Measurements from ENCODE around the gene ORM1. TPM values are rescaled to one million over a fixed set of nuclear protein-coding genes. Genes with fewer than 3 reads are reported as not detected.

The ORM1 gene
- total RNA-seq, 1 experiment from 2014 or later = 27.5 TPM

DNA sequence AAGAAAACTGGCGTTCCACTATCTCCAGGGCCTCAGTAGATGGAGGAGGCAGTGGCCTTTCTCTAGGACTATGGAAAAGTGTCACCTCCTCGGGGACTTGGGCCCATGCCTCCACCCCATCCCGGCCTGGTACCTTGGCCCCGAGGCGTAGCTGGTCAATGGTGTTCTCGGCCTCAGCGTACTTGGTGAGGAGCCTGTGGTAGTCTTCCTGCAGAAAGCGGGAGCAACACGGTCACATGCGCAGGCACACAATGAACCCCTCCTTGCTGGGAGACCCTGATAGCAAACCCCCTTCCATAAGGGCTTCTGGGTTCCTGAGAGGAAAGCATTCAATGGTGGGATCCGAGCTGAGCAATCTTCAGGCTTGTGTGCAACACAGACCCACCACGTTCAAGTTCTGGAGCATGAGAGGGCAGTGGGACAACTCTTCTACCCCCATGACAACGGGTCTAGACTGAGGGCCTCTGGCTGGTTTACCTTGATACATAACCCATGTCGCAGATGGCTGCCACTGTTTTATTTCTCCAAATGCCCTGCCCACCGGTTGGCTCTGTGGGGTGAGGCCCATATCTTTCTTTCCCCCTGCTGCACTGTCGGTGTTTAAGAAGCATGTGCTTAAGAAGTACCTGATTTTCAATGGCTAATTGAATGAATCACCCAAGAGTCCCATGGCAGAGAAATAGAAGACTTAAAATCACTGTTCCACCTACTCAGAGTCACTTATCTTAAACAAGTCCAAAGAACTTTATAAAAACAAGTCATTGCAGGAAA lies 51.2 kb downstream of the ORM1 start:
- Histone ChIP-seq H3K4me3 (ENCODE audit: low read depth, low read length) (no peak overlapping the region), H3K4me1 (no peaks in the 10 kb centered on the region), H3K36me3 (ENCODE audit: control insufficient read depth, insufficient read depth, low read length) (no peaks in the 10 kb centered on the region), H3K9me3 (no peaks in the 10 kb centered on the region), H3K27me3 (replicated peaks; ENCODE audit: control insufficient read depth, insufficient read depth, low read length) (no peaks in the 10 kb centered on the region)
- peaks cover 6% of the 10 kb centered on the region for H3K36me3 Mint-ChIP-seq (ENCODE audit: insufficient read depth, unreplicated experiment)
- TF ChIP-seq, protein P1, sequence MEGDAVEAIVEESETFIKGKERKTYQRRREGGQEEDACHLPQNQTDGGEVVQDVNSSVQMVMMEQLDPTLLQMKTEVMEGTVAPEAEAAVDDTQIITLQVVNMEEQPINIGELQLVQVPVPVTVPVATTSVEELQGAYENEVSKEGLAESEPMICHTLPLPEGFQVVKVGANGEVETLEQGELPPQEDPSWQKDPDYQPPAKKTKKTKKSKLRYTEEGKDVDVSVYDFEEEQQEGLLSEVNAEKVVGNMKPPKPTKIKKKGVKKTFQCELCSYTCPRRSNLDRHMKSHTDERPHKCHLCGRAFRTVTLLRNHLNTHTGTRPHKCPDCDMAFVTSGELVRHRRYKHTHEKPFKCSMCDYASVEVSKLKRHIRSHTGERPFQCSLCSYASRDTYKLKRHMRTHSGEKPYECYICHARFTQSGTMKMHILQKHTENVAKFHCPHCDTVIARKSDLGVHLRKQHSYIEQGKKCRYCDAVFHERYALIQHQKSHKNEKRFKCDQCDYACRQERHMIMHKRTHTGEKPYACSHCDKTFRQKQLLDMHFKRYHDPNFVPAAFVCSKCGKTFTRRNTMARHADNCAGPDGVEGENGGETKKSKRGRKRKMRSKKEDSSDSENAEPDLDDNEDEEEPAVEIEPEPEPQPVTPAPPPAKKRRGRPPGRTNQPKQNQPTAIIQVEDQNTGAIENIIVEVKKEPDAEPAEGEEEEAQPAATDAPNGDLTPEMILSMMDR (IDR thresholded peaks at IDR 0.05; ENCODE audit: insufficient read depth in 1 of 2, low read depth in 1 of 2, low read length in 1 of 2, severe bottlenecking in 1 of 2, unreplicated experiment in 1 of 2) = no peak
- no peak overlapping the region for H3K27ac Mint-ChIP-seq (ENCODE audit: unreplicated experiment)
- ChIA-PET POLR2A (no interaction called here), CTCF (interaction anchor here (0.6 kb wide), 1 partner anchor 629 kb away, joined by 3 read pairs; no protein-coding TSS in a partner anchor)
- H3K27me3 Mint-ChIP-seq (ENCODE audit: insufficient read depth, unreplicated experiment) = no peaks in the 10 kb centered on the region
- no peaks in the 10 kb centered on the region for H3K9me3 Mint-ChIP-seq (ENCODE audit: unreplicated experiment)
- intact Hi-C loops (cut with micrococcal nuclease; ENCODE audit: unreplicated experiment) = no loop called here
- no TSS peak for BruUV-seq (replicated peaks)
- H3K4me1 Mint-ChIP-seq (ENCODE audit: low read depth, unreplicated experiment) = no peaks in the 10 kb centered on the region
- DNase-seq = no peak
- no peak overlapping the region for H3K4me3 Mint-ChIP-seq (ENCODE audit: unreplicated experiment)

DNA sequence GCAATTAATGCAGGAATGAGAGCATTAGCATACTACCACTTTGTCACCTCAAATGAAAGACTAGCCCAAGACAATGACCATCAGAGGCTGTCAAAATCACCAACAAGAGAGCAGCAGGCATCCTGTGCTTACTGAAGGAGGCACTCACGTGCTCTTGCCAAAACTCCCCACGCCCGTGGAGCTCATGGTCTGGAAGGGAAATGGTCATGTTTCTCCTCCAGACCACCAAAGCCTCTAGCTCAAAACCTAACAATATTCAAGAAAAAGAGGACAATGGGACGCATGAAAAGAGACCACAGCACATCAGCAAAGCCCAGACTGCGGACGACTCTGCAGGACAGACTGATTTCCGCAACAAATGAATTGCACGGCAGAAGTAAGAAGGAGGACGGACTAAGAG lies 52.0 kb downstream of the ORM1 start:
- Mint-ChIP-seq H3K36me3 (ENCODE audit: insufficient read depth, unreplicated experiment) (peaks cover under 1% of the 10 kb centered on the region), H3K4me1 (ENCODE audit: low read depth, unreplicated experiment) (no peaks in the 10 kb centered on the region), H3K27ac (ENCODE audit: unreplicated experiment) (no peak overlapping the region), H3K4me3 (ENCODE audit: unreplicated experiment) (no peak overlapping the region), H3K27me3 (ENCODE audit: insufficient read depth, unreplicated experiment) (no peaks in the 10 kb centered on the region), H3K9me3 (ENCODE audit: unreplicated experiment) (no peaks in the 10 kb centered on the region)
- POLR2A ChIA-PET = no interaction called here
- Histone ChIP-seq H3K27me3 (replicated peaks; ENCODE audit: control insufficient read depth, insufficient read depth, low read length) (no peaks in the 10 kb centered on the region), H3K9me3 (no peaks in the 10 kb centered on the region), H3K4me1 (no peaks in the 10 kb centered on the region), H3K4me3 (ENCODE audit: low read depth, low read length) (no peak overlapping the region), H3K36me3 (ENCODE audit: control insufficient read depth, insufficient read depth, low read length) (no peaks in the 10 kb centered on the region)
- intact Hi-C loops (cut with micrococcal nuclease; ENCODE audit: unreplicated experiment) = no loop called here
- BruUV-seq (replicated peaks) = no TSS peak
- no peak for DNase-seq
- TF ChIP-seq, protein P1 (IDR thresholded peaks at IDR 0.05; ENCODE audit: insufficient read depth in 1 of 2, low read depth in 1 of 2, low read length in 1 of 2, severe bottlenecking in 1 of 2, unreplicated experiment in 1 of 2) = no peak
- CTCF ChIA-PET = interaction anchor here (0.6 kb wide), 1 partner anchor 628 kb away, joined by 3 read pairs; no protein-coding TSS in a partner anchor

DNA sequence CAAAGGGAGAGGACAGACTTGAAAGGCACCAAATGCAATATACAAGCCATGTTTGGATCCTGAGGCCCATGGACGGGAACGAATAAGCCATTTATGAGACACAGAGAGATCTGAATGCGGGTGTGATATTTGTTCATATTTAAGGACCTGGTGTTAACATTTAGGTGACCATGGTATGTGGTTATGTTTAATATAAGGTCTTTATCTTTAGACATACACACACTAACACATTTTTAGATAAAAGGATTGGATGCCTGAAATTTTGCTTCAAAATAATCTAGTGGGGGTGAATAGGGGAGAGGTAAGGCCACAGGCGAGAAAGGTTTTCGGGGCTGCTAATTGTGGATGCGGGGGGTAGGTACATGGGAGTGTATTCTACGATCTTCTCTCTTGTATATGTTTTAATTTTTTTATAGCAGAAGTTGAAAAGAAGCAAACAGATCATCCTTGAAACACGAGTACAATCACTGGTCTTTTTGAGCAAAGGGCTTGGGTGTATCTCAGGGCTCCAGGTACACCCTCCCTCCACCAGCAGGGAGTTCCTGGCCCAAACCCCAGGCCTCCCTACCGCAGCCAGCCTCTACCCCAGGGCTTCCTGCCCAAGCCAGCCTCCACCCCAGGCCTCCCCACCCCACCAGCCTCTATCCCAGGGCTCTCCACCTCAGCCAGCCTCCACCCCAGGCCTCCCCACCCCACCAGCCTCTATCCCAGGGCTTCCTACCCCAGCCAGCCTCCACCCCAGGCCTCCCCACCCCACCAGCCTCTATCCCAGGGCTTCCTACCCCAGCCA lies 52.7 kb downstream of the ORM1 start:
- Mint-ChIP-seq H3K4me1 (ENCODE audit: low read depth, unreplicated experiment) (no peaks in the 10 kb centered on the region), H3K36me3 (ENCODE audit: insufficient read depth, unreplicated experiment) (no peaks in the 10 kb centered on the region), H3K9me3 (ENCODE audit: unreplicated experiment) (no peaks in the 10 kb centered on the region), H3K27ac (ENCODE audit: unreplicated experiment) (no peak overlapping the region), H3K4me3 (ENCODE audit: unreplicated experiment) (no peak overlapping the region), H3K27me3 (ENCODE audit: insufficient read depth, unreplicated experiment) (no peaks in the 10 kb centered on the region)
- Histone ChIP-seq H3K9me3 (no peaks in the 10 kb centered on the region), H3K27me3 (replicated peaks; ENCODE audit: control insufficient read depth, insufficient read depth, low read length) (no peaks in the 10 kb centered on the region), H3K36me3 (ENCODE audit: control insufficient read depth, insufficient read depth, low read length) (no peaks in the 10 kb centered on the region), H3K4me3 (ENCODE audit: low read depth, low read length) (no peak overlapping the region), H3K4me1 (no peaks in the 10 kb centered on the region)
- intact Hi-C loops (cut with micrococcal nuclease; ENCODE audit: unreplicated experiment) = no loop called here
- TF ChIP-seq, protein P1 (IDR thresholded peaks at IDR 0.05; ENCODE audit: insufficient read depth in 1 of 2, low read depth in 1 of 2, low read length in 1 of 2, severe bottlenecking in 1 of 2, unreplicated experiment in 1 of 2) = no peak
- ChIA-PET POLR2A (no interaction called here), CTCF (no interaction called here)
- DNase-seq = no peak
- BruUV-seq (replicated peaks) = no TSS peak

Other genes with a start within 250 kb of the ORM1 start
- gene AMBP, start 244.8 kb upstream of the ORM1 start, total RNA-seq (2022) = 2.2 and 2.6 TPM in 2 replicates
- gene KIF12, start 223.8 kb upstream of the ORM1 start, total RNA-seq (2022) = 54.6 and 55.0 TPM in 2 replicates
- 31.1 and 41.3 TPM in 2 replicates for gene COL27A1, start 167.6 kb upstream of the ORM1 start, total RNA-seq (2022)
- gene ORM2, start 6.8 kb downstream of the ORM1 start, total RNA-seq (2022) = 45.5 and 46.0 TPM in 2 replicates
- 43.0 and 57.8 TPM in 2 replicates for gene AKNA, start 64.9 kb downstream of the ORM1 start, total RNA-seq (2022)
- gene WHRN, start 182.4 kb downstream of the ORM1 start, total RNA-seq (2022) = 1.4 and 1.6 TPM in 2 replicates

All from Caco-2 (cell line).